Neural cell (in vitro differentiated cells): ENCODE data around the gene NDRG2. TPM values are rescaled to one million over a fixed set of nuclear protein-coding genes. Genes with fewer than 3 reads are reported as not detected.

Experiments used
- H2AFZ ChIP-seq: fragments of 200-600, 300-800 bp; sonication (generic), shearing (Covaris generic); 2 replicates; pipeline ENCODE4 v1.6.0; 2014; ENCODE audit warnings: low read depth, mild to moderate bottlenecking, antibody characterized with exemption, low read length, moderate library complexity
- H3F3A ChIP-seq: fragments of 200-600 bp; shearing (Covaris generic); 2 replicates; pipeline ENCODE4 v1.6.1; 2016; ENCODE audit warnings: mild to moderate bottlenecking, moderate library complexity, mixed read lengths, antibody characterized with exemption, low read length; ENCODE audit not compliant: insufficient read depth, poor library complexity, severe bottlenecking
- H3K27ac ChIP-seq: fragments of 200-600, 300-800 bp; sonication (generic), shearing (Covaris generic); 2 replicates; pipeline ENCODE4 v1.5.1; 2014; ENCODE audit warnings: mild to moderate bottlenecking, low read length, moderate library complexity
- H3K27me3 ChIP-seq: fragments of 300-800, 200-600 bp; sonication (generic), shearing (Covaris generic); 2 replicates; pipeline ENCODE4 v1.6.0; 2014; ENCODE audit warnings: mild to moderate bottlenecking, low read depth, low read length, moderate library complexity; ENCODE audit not compliant: insufficient read depth
- H3K36me3 ChIP-seq: fragments of 300-800, 200-600 bp; sonication (generic), shearing (Covaris generic); 2 replicates; pipeline ENCODE4 v1.5.1; 2014; ENCODE audit warnings: mild to moderate bottlenecking, antibody characterized with exemption, low read length, moderate library complexity; ENCODE audit not compliant: insufficient read depth
- H3K4me2 ChIP-seq: fragments of 300-800, 200-600 bp; sonication (generic), shearing (Covaris generic); 2 replicates; pipeline ENCODE4 v1.6.0; 2014; ENCODE audit warnings: mild to moderate bottlenecking, low read length
- H3K4me3 ChIP-seq: fragments of 300-800, 200-600 bp; sonication (generic), shearing (Covaris generic); 2 replicates; pipeline ENCODE4 v1.5.1; 2014; ENCODE audit warnings: mild to moderate bottlenecking, low read length, moderate library complexity
- H3K79me2 ChIP-seq: fragments of 200-600 bp; shearing (Covaris generic); replicated peaks from 2 replicates; pipeline ENCODE4 v1.6.0; 2014; ENCODE audit warnings: mild to moderate bottlenecking, low read length, moderate library complexity; ENCODE audit not compliant: insufficient read depth
- H3K9ac ChIP-seq: fragments of 300-800, 200-600 bp; sonication (generic), shearing (Covaris generic); 2 replicates; pipeline ENCODE4 v1.6.1; 2016; ENCODE audit warnings: mild to moderate bottlenecking, low read length, mixed read lengths
- H3K9me2 ChIP-seq: fragments of 200-600 bp; shearing (Covaris generic); 2 replicates; pipeline ENCODE4 v1.6.1; 2016; ENCODE audit warnings: mild to moderate bottlenecking, low read length, mixed read lengths; ENCODE audit not compliant: insufficient read depth
- H3K9me3 ChIP-seq: fragments of 200-600, 300-800 bp; sonication (generic), shearing (Covaris generic); 2 replicates; pipeline ENCODE4 v1.6.1; 2016; ENCODE audit warnings: mild to moderate bottlenecking, mixed run types, low read length, moderate library complexity, mixed read lengths
- H4K20me1 ChIP-seq: fragments of 200-600 bp; shearing (Covaris generic); 2 replicates; pipeline ENCODE4 v1.6.1; 2016; ENCODE audit warnings: mild to moderate bottlenecking, mixed run types; ENCODE audit not compliant: insufficient read depth
- CTCF ChIP-seq: fragments of 450-650 bp; IDR thresholded peaks from 2 replicates; pipeline ENCODE4 v1.5.1; 2014; ENCODE audit warnings: antibody characterized with exemption, mild to moderate bottlenecking, moderate library complexity; ENCODE audit not compliant: poor library complexity, severe bottlenecking
- EP300 ChIP-seq: fragments of 450-650 bp; conservative IDR thresholded peaks from 2 replicates; pipeline ENCODE4 v1.6.1; 2014; ENCODE audit warnings: antibody characterized with exemption, mild to moderate bottlenecking, moderate library complexity; ENCODE audit not compliant: poor library complexity, severe bottlenecking
- EZH2 ChIP-seq: fragments of 200-600, 300-800 bp; shearing (Covaris generic), sonication (generic); IDR thresholded peaks from 2 replicates; pipeline ENCODE4 v1.6.1; 2014; ENCODE audit warnings: antibody characterized with exemption, low read length, borderline replicate concordance, mild to moderate bottlenecking; ENCODE audit not compliant: insufficient read depth, poor library complexity, severe bottlenecking
- MXI1 ChIP-seq: fragments of 450-650 bp; conservative IDR thresholded peaks from 2 replicates; pipeline ENCODE4 v1.6.1; 2014; ENCODE audit warnings: antibody characterized with exemption, mild to moderate bottlenecking; ENCODE audit not compliant: poor library complexity, severe bottlenecking
- POLR2AphosphoS5 ChIP-seq: IDR thresholded peaks from 2 replicates; pipeline ENCODE4 v1.6.1; 2012
- RAD21 ChIP-seq: fragments of 450-650 bp; conservative IDR thresholded peaks from 2 replicates; pipeline ENCODE4 v1.6.1; 2014; ENCODE audit warnings: antibody characterized with exemption, mild to moderate bottlenecking, moderate library complexity
- REST ChIP-seq: IDR thresholded peaks from 2 replicates; pipeline ENCODE4 v1.6.1; 2012; ENCODE audit warnings: borderline replicate concordance
- SMC3 ChIP-seq: fragments of 450-650 bp; conservative IDR thresholded peaks from 2 replicates; pipeline ENCODE4 v1.6.1; 2014; ENCODE audit warnings: antibody characterized with exemption, mild to moderate bottlenecking, moderate library complexity; ENCODE audit not compliant: poor library complexity
- TAF1 ChIP-seq: IDR thresholded peaks from 2 replicates; pipeline ENCODE4 v1.6.1; 2012; ENCODE audit warnings: low read depth
- polyA plus RNA-seq: library from polyadenylated mRNA; depleted of rRNA; stranded (reverse); fragments of >200 nt; gene quantifications from 2 replicates; pipeline ENCODE4 v1.2.3, GENCODE V29; 2014

NDRG2 gene
- polyA plus RNA-seq, 1 donor from 2014 or later: 43.3 TPM

GRCh38 chr14:21053184-21054122 lies 28.6 kb upstream of the NDRG2 start:
- Histone ChIP-seq H3F3A (no peaks in the 10 kb centered on the region), H4K20me1 (no peaks in the 10 kb centered on the region), H3K9me2 (no peaks in the 10 kb centered on the region), H3K27me3 (no peaks in the 10 kb centered on the region), H3K4me2 (no peak overlapping the region), H3K9me3 (no peaks in the 10 kb centered on the region), H3K79me2 (no peaks in the 10 kb centered on the region), H3K9ac (no peak overlapping the region), H3K36me3 (no peaks in the 10 kb centered on the region), H3K27ac (no peak overlapping the region), H3K4me3 (no peak overlapping the region), H2AFZ (no peak overlapping the region)
- TF ChIP-seq TAF1: no peak
- TF ChIP-seq EZH2: no peak
- no peak for TF ChIP-seq EP300
- no peak for TF ChIP-seq POLR2AphosphoS5
- no peak for TF ChIP-seq CTCF
- no peak for TF ChIP-seq RAD21
- TF ChIP-seq MXI1: no peak
- no peak for TF ChIP-seq REST
- no peak for TF ChIP-seq SMC3

GRCh38 chr14:21050597-21050996 lies 25.7 kb upstream of the NDRG2 start:
- Histone ChIP-seq H3K79me2 (no peaks in the 10 kb centered on the region), H3K4me3 (no peak overlapping the region), H3F3A (no peaks in the 10 kb centered on the region), H3K9me2 (no peaks in the 10 kb centered on the region), H4K20me1 (no peaks in the 10 kb centered on the region), H3K27me3 (no peaks in the 10 kb centered on the region), H3K4me2 (no peak overlapping the region), H2AFZ (no peak overlapping the region), H3K36me3 (no peaks in the 10 kb centered on the region), H3K9ac (no peak overlapping the region), H3K27ac (no peak overlapping the region), H3K9me3 (no peaks in the 10 kb centered on the region)
- no peak for TF ChIP-seq TAF1
- no peak for TF ChIP-seq POLR2AphosphoS5
- TF ChIP-seq REST: no peak
- no peak for TF ChIP-seq MXI1
- TF ChIP-seq RAD21: no peak
- TF ChIP-seq CTCF: no peak
- TF ChIP-seq EP300: no peak
- TF ChIP-seq EZH2: no peak
- no peak for TF ChIP-seq SMC3
